Gastroesophageal sphincter (tissue), 3 donors: ENCODE data around the gene SLCO1B1.

Experiments
- POLR2A ChIP-seq, 2 donors: fragments of 450-650 bp; IDR thresholded peaks; one replicate each; pipeline ENCODE4 v1.6.1; 2017; ENCODE audit warnings: antibody characterized with exemption in 2 of 2, mild to moderate bottlenecking in 2 of 2, moderate library complexity in 1 of 2
- TF ChIP-seq, protein P1 (sequence below), 4 experiments: fragments of 200-600 bp in 2 of 4; fragments of 450-650 bp in 2 of 4; sonication (generic) in 1 of 4; IDR thresholded peaks; one replicate each; pipeline ENCODE4 v1.5.1; 2017 to 2019; ENCODE audit warnings: antibody characterized with exemption in 4 of 4, mild to moderate bottlenecking in 2 of 4, moderate library complexity in 2 of 4

- TF ChIP-seq, protein P1, sequence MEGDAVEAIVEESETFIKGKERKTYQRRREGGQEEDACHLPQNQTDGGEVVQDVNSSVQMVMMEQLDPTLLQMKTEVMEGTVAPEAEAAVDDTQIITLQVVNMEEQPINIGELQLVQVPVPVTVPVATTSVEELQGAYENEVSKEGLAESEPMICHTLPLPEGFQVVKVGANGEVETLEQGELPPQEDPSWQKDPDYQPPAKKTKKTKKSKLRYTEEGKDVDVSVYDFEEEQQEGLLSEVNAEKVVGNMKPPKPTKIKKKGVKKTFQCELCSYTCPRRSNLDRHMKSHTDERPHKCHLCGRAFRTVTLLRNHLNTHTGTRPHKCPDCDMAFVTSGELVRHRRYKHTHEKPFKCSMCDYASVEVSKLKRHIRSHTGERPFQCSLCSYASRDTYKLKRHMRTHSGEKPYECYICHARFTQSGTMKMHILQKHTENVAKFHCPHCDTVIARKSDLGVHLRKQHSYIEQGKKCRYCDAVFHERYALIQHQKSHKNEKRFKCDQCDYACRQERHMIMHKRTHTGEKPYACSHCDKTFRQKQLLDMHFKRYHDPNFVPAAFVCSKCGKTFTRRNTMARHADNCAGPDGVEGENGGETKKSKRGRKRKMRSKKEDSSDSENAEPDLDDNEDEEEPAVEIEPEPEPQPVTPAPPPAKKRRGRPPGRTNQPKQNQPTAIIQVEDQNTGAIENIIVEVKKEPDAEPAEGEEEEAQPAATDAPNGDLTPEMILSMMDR (IDR thresholded peaks at IDR 0.05): no peak
- TF ChIP-seq POLR2A (IDR thresholded peaks at IDR 0.05): no peak
These were observed 17.7 kb upstream of the SLCO1B1 start for GRCh38 chr12:21113266-21113665.
